Measurements from ENCODE around the gene INSR.
"Not testable (repeated sequence)": the region's sequence is repeated elsewhere in the genome, so short reads cannot be mapped to it uniquely, and the experiment has no call there.

INSR gene

DNA sequence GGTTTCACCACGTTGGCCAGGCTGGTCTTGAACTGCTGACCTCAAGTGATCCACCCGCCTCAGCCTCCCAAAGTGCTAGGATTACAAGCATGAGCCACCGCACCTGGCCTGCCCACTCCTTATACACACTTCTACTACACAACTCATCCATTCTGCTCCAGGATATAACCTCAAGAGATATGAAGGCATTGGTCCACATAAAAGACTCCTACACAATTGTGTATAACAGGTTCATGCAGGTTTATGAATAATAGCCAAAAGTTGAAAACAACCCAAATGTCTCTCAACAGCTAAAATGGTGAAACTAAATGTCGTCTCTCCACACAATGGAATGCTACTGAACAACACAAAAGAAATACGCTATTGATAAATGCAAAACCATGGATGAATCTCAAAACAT lies 58.1 kb downstream of the INSR start:
- DNase-seq (ENCODE audit: low read depth), result no peak
- TF ChIP-seq, protein P1, sequence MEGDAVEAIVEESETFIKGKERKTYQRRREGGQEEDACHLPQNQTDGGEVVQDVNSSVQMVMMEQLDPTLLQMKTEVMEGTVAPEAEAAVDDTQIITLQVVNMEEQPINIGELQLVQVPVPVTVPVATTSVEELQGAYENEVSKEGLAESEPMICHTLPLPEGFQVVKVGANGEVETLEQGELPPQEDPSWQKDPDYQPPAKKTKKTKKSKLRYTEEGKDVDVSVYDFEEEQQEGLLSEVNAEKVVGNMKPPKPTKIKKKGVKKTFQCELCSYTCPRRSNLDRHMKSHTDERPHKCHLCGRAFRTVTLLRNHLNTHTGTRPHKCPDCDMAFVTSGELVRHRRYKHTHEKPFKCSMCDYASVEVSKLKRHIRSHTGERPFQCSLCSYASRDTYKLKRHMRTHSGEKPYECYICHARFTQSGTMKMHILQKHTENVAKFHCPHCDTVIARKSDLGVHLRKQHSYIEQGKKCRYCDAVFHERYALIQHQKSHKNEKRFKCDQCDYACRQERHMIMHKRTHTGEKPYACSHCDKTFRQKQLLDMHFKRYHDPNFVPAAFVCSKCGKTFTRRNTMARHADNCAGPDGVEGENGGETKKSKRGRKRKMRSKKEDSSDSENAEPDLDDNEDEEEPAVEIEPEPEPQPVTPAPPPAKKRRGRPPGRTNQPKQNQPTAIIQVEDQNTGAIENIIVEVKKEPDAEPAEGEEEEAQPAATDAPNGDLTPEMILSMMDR (conservative IDR thresholded peaks at IDR 0.05; ENCODE audit: low read length), result no peak
- H3K4me3 ChIP-seq (ENCODE audit: low read length), result no peak overlapping the region

DNA sequence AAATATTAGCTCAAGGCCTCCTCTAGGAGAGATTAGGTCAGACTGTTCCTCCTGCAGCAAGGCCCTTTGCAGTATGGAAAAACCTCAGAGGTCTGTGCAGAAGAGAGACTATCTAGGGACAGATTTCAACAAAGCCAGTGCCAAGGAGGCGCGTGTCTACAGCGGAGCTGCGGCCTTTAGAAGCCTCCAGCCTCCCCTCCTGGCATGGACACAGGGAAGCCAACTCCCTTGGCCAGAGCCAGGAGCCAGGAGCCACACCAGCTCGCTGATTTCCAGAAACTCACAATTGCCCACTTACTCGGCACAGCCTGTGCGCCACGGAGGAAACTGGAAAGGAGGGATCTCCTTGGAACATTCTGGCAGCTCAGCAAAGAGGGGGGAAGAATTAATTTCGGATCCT lies 63.4 kb downstream of the INSR start:
- DNase-seq (ENCODE audit: low read depth), result peak; percentile 10
- TF ChIP-seq, protein P1 (conservative IDR thresholded peaks at IDR 0.05; ENCODE audit: low read length), result no peak

DNA sequence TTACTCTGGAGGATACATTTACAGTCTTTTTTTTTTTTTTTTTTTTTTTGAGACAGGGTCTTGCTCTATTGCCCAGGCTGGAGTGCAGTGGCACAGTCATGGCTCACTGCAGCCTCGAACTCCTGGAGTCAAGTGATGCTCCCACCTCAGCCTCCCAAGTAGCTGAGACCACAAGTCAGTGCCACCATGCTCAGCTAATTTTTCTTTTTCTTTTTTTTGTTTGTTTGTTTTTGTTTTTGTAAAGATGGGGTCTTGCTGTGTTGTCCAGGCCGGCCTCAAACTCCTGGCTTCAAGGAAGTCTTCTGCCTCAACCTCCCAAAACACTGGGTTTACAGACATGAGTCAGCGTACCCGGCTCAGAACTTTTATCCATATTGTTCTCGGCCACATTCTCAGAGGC lies 64.5 kb downstream of the INSR start:
- TF ChIP-seq, protein P1 (conservative IDR thresholded peaks at IDR 0.05; ENCODE audit: low read length), result no peak
- H3K4me3 ChIP-seq (ENCODE audit: low read length), result no peak overlapping the region
- DNase-seq (ENCODE audit: low read depth), result no peak

More for the DNA sequence above, 63.4 kb downstream of the INSR start:
- no peak overlapping the region for H3K4me3 ChIP-seq (ENCODE audit: low read length)

DNA sequence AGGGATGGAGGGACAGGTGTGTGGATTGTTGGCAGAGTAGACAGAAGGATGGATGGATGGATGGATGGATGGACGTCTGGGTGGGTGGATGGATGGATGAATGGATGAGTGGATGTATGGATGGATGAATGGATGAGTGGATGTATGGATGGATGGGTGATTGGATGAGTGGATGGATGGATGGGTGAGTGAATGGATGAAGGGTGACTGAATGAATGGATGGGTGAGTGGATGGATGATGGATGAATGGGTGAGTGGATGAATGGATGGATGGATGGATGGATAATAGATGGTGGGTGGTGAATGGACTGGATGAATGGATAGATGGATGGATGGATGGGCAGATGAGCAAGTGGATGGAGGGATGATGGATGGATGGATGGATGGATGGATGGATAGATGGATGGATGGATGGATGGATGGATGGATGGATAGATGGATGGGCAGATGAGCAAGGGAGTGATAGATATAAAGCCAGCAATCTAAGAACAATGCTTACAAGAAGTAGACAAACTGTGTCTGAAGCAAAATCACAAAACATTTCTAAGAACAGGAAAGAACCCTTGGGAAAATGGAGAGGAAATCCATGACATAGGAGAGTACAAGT lies 65.2 kb downstream of the INSR start:
- TF ChIP-seq, protein P1 (conservative IDR thresholded peaks at IDR 0.05; ENCODE audit: low read length), result no peak
- DNase-seq (ENCODE audit: low read depth), result no peak
- H3K4me3 ChIP-seq (ENCODE audit: low read length), result no peak overlapping the region

- H3K4me3 ChIP-seq (ENCODE audit: low read length), result no peak overlapping the region
- no peak for DNase-seq (ENCODE audit: low read depth)
- TF ChIP-seq, protein P1 (conservative IDR thresholded peaks at IDR 0.05; ENCODE audit: low read length), result no peak
These were observed 66.5 kb downstream of the INSR start for GRCh38 chr19:7227735-7228134.

GRCh38 chr19:7227149-7227548 lies 67.1 kb downstream of the INSR start:
- not testable (repeated sequence) for DNase-seq (ENCODE audit: low read depth); H3K4me3 ChIP-seq (ENCODE audit: low read length)

DNA sequence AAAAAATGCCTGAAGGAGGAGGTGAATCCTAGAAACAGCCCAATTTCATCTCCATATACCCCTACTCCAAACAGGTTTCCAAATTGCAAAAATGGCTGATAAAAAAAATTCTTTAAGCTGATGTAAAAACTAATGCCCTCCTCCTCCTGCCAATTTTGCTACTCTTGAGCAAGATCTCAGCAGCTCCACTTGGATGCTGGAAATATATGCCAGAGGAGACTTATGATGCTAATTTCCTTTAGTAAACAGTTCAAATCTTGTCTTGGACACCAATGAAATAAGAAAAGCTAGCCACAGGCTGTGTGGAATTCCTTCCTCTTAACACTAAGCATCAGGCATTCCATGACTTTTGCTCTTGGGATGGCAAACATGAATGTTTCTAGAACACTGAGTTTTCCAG lies 67.5 kb downstream of the INSR start:
- no peak overlapping the region for H3K4me3 ChIP-seq (ENCODE audit: low read length)
- TF ChIP-seq, protein P1 (conservative IDR thresholded peaks at IDR 0.05; ENCODE audit: low read length), result no peak
- peak; percentile 55 for DNase-seq (ENCODE audit: low read depth)

GRCh38 chr19:7225741-7226140 lies 68.5 kb downstream of the INSR start:
- TF ChIP-seq, protein P1 (conservative IDR thresholded peaks at IDR 0.05; ENCODE audit: low read length), result no peak
- H3K4me3 ChIP-seq (ENCODE audit: low read length), result no peak overlapping the region
- no peak for DNase-seq (ENCODE audit: low read depth)

All from AG10803 (cell line).